NT2/D1 (cell line): ENCODE results near the gene MED28.

Experiments
- DNase-seq: peaks from one replicate; pipeline ENCODE4 v3.0.0-alpha.2; 2011; ENCODE audit warnings: low read depth, low spot score
- H3K27me3 ChIP-seq: 2 replicates; pipeline ENCODE4 v1.6.0; 2011; ENCODE audit warnings: mild to moderate bottlenecking; ENCODE audit not compliant: insufficient read length, insufficient read depth
- H3K36me3 ChIP-seq: 2 replicates; pipeline ENCODE4 v1.6.1; 2011; ENCODE audit warnings: mild to moderate bottlenecking, low read length, mixed read lengths; ENCODE audit not compliant: insufficient read depth, insufficient read length
- H3K4me1 ChIP-seq: 2 replicates; pipeline ENCODE4 v1.5.1; 2011; ENCODE audit not compliant: insufficient read depth, insufficient read length
- H3K4me3 ChIP-seq: 2 replicates; pipeline ENCODE4 v1.5.1; 2011; ENCODE audit warnings: low read depth; ENCODE audit not compliant: insufficient read length
- H3K9ac ChIP-seq: 2 replicates; pipeline ENCODE4 v1.6.0; 2011; ENCODE audit warnings: low read depth; ENCODE audit not compliant: insufficient read length
- H3K9me3 ChIP-seq: 2 replicates; pipeline ENCODE4 v1.5.1; 2011; ENCODE audit warnings: mild to moderate bottlenecking, low read length; ENCODE audit not compliant: insufficient read depth
- SUZ12 ChIP-seq: IDR thresholded peaks from 2 replicates; pipeline ENCODE4 v1.6.1; 2011; ENCODE audit not compliant: insufficient read length, insufficient read depth; ENCODE audit errors: extremely low read depth
- YY1 ChIP-seq: IDR thresholded peaks from 2 replicates; pipeline ENCODE4 v1.6.1; 2011; ENCODE audit not compliant: insufficient read length, insufficient read depth
- ZNF274 ChIP-seq: IDR thresholded peaks from 2 replicates; pipeline ENCODE4 v1.6.1; 2011; ENCODE audit warnings: mild to moderate bottlenecking, low read depth, low read length

The MED28 gene

GRCh38 chr4:17639136-17639535, 24.7 kb downstream of the MED28 start:
- Histone ChIP-seq H3K9ac (no peak overlapping the region), H3K9me3 (no peaks in the 10 kb centered on the region), H3K27me3 (no peaks in the 10 kb centered on the region), H3K36me3 (peaks cover 40% of the 10 kb centered on the region), H3K4me1 (peaks cover 4% of the 10 kb centered on the region), H3K4me3 (no peak overlapping the region)
- no peak for DNase-seq
- TF ChIP-seq ZNF274 (no peak), SUZ12 (no peak), YY1 (no peak)

GRCh38 chr4:17642398-17642783, 27.9 kb downstream of the MED28 start:
- no peak for TF ChIP-seq ZNF274
- TF ChIP-seq SUZ12: no peak
- TF ChIP-seq YY1: no peak
- H3K9ac ChIP-seq: no peak overlapping the region
- DNase-seq: no peak
- peaks cover 22% of the 10 kb centered on the region for H3K36me3 ChIP-seq
- no peaks in the 10 kb centered on the region for H3K4me1 ChIP-seq
- no peaks in the 10 kb centered on the region for H3K9me3 ChIP-seq
- H3K27me3 ChIP-seq: no peaks in the 10 kb centered on the region
- H3K4me3 ChIP-seq: no peak overlapping the region

- TF ChIP-seq YY1: no peak
- TF ChIP-seq ZNF274: no peak
- no peak for TF ChIP-seq SUZ12
- Histone ChIP-seq H3K4me3 (no peak overlapping the region), H3K4me1 (no peaks in the 10 kb centered on the region), H3K9me3 (no peaks in the 10 kb centered on the region), H3K9ac (no peak overlapping the region), H3K36me3 (peaks cover 4% of the 10 kb centered on the region), H3K27me3 (no peaks in the 10 kb centered on the region)
- DNase-seq: no peak
Measured at GRCh38 chr4:17646693-17647092, 32.3 kb downstream of the MED28 start.

- Histone ChIP-seq H3K9ac (no peak overlapping the region), H3K27me3 (no peaks in the 10 kb centered on the region), H3K4me1 (no peaks in the 10 kb centered on the region), H3K36me3 (peaks cover 3% of the 10 kb centered on the region), H3K9me3 (no peaks in the 10 kb centered on the region), H3K4me3 (no peak overlapping the region)
- DNase-seq: no peak
- TF ChIP-seq SUZ12 (no peak), YY1 (no peak), ZNF274 (no peak)
Measured at GRCh38 chr4:17647176-17647806, 32.9 kb downstream of the MED28 start.

GRCh38 chr4:17647927-17648326, 33.5 kb downstream of the MED28 start:
- no peaks in the 10 kb centered on the region for H3K4me1 ChIP-seq
- TF ChIP-seq YY1: no peak
- TF ChIP-seq SUZ12: no peak
- no peak for TF ChIP-seq ZNF274
- no peaks in the 10 kb centered on the region for H3K36me3 ChIP-seq
- no peak for DNase-seq
- no peaks in the 10 kb centered on the region for H3K9me3 ChIP-seq
- no peak overlapping the region for H3K4me3 ChIP-seq
- no peak overlapping the region for H3K9ac ChIP-seq
- H3K27me3 ChIP-seq: no peaks in the 10 kb centered on the region

GRCh38 chr4:17650406-17650805, 36.0 kb downstream of the MED28 start:
- H3K9ac ChIP-seq: no peak overlapping the region
- no peaks in the 10 kb centered on the region for H3K36me3 ChIP-seq
- DNase-seq: no peak
- no peaks in the 10 kb centered on the region for H3K27me3 ChIP-seq
- no peak for TF ChIP-seq YY1
- TF ChIP-seq ZNF274: no peak
- TF ChIP-seq SUZ12: no peak
- no peaks in the 10 kb centered on the region for H3K4me1 ChIP-seq
- no peak overlapping the region for H3K4me3 ChIP-seq
- no peaks in the 10 kb centered on the region for H3K9me3 ChIP-seq

- TF ChIP-seq ZNF274 (no peak), YY1 (no peak)
- Histone ChIP-seq H3K4me1 (no peaks in the 10 kb centered on the region), H3K4me3 (no peak overlapping the region), H3K9me3 (no peaks in the 10 kb centered on the region), H3K27me3 (no peaks in the 10 kb centered on the region), H3K36me3 (no peaks in the 10 kb centered on the region), H3K9ac (no peak overlapping the region)
- DNase-seq: no peak
Measured at GRCh38 chr4:17654701-17655100, 40.3 kb downstream of the MED28 start.
